ENCODE measurements around the gene NFATC4.

- TF ChIP-seq, protein P1, sequence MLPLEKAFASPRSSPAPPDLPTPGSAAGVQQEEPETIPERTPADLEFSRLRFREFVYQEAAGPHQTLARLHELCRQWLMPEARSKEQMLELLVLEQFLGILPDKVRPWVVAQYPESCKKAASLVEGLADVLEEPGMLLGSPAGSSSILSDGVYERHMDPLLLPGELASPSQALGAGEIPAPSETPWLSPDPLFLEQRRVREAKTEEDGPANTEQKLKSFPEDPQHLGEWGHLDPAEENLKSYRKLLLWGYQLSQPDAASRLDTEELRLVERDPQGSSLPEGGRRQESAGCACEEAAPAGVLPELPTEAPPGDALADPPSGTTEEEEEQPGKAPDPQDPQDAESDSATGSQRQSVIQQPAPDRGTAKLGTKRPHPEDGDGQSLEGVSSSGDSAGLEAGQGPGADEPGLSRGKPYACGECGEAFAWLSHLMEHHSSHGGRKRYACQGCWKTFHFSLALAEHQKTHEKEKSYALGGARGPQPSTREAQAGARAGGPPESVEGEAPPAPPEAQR (CRISPR knock-in tag; IDR thresholded peaks at IDR 0.05): no peak
- TF ChIP-seq JUN (CRISPR knock-in tag; IDR thresholded peaks at IDR 0.05) (no peak), CTCF (IDR thresholded peaks at IDR 0.05) (no peak), AFF4 (CRISPR knock-in tag; IDR thresholded peaks at IDR 0.05; ENCODE audit: borderline replicate concordance) (no peak), KAT7 (CRISPR knock-in tag; IDR thresholded peaks at IDR 0.05; ENCODE audit: borderline replicate concordance) (no peak), ZNF232 (CRISPR knock-in tag; IDR thresholded peaks at IDR 0.05) (no peak)
- TF ChIP-seq, protein P2, sequence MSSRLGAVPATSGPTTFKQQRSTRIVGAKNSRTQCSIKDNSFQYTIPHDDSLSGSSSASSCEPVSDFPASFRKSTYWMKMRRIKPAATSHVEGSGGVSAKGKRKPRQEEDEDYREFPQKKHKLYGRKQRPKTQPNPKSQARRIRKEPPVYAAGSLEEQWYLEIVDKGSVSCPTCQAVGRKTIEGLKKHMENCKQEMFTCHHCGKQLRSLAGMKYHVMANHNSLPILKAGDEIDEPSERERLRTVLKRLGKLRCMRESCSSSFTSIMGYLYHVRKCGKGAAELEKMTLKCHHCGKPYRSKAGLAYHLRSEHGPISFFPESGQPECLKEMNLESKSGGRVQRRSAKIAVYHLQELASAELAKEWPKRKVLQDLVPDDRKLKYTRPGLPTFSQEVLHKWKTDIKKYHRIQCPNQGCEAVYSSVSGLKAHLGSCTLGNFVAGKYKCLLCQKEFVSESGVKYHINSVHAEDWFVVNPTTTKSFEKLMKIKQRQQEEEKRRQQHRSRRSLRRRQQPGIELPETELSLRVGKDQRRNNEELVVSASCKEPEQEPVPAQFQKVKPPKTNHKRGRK (CRISPR knock-in tag; IDR thresholded peaks at IDR 0.05; ENCODE audit: borderline replicate concordance): no peak
These were observed 14.0 kb downstream of the NFATC4 start for GRCh38 chr14:24382064-24382371.
